ENCODE results near the gene OLFM3.

The OLFM3 gene

GRCh38 chr1:101943237-101943636 is 53.5 kb downstream of the OLFM3 start:
- DNase-seq = no peak

- no peak for DNase-seq
Measured at GRCh38 chr1:101942516-101943193, 54.1 kb downstream of the OLFM3 start.

DNA sequence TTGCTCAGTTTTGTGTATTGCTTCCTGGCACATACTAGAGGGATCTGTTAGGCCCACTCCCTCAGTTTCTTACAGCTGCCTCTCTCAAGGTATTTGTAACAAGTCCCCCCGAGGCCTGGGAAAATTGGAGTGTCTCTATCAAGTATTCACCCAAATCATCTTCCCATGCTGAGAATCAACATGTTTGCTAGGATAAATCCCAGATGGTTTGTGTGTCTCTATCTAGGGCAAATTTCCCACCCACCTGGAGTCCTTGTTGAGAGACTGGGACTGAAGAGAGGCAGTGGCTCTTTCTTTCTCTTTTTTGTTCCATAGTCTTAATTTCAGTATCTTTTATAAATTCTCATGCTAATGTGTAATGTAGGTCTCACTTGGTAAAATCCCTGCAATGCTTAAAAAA is 58.0 kb downstream of the OLFM3 start:
- DNase-seq = no peak

- DNase-seq = no peak
Measured at GRCh38 chr1:101929343-101929742, 67.4 kb downstream of the OLFM3 start.

DNA sequence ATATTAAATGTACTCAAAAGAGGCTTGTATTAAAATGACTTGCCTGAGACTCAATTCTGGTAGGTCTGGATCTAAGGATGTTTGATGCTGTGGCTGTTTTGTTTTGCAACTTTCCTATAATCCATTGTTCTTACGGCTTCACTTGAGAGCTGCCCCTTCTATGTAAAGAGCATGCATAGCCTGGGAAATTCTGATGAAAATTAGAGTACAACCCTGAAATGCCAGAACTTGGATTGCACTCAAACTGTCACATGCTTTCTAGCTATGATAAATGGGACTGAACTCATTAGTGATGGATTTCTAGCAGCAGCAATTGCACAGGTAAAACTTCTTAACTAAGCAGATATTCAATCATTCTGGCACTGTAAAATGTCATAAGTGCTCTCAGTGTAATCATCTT is 67.9 kb downstream of the OLFM3 start:
- DNase-seq = no peak

DNA sequence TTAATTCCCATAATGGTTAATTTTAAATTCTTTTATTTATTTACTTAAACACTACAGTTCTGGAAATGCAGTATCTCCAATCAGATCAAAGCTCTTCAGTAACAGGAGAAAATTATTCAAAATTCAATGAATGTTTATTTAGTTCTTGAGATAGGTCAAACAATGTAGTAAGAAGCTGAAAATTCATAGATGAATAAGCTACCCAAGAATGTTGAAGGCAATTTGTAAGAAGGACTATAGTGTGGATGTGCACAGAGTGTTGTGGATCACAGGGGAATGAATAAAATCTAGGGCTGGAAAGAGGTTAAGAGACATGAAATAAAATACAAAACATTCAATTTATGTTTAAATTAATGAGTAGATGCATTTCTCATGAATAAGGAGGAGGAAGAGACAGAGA is 72.0 kb downstream of the OLFM3 start:
- DNase-seq = no peak

DNA sequence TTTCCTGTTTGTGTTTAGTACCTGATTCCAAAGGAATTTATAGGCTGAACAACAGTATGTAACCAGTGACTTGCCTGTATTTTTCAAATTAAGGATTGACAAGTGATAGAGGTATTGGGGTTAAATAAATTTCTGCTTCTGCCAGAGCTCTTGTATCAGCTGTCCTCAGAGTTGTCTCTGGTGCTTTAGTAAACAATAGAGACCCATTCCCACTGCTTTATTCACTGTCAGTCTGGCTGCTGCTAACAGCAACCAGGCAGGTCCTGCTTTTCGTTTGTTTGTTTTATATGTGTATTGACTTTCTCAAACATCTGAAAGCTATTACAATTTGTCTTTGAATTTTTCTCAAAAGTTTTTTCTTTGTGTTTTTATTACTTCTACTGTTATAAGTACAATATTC is 76.1 kb downstream of the OLFM3 start:
- DNase-seq = peak; percentile 50

- no peak for DNase-seq
Measured at GRCh38 chr1:101918277-101918676, 78.4 kb downstream of the OLFM3 start.

- no peak for DNase-seq
Measured at GRCh38 chr1:101915597-101915996, 81.1 kb downstream of the OLFM3 start.

- DNase-seq = no peak
Measured at GRCh38 chr1:101914473-101915242, 82.1 kb downstream of the OLFM3 start.

- DNase-seq = no peak
Measured at GRCh38 chr1:101911894-101912293, 84.8 kb downstream of the OLFM3 start.

GRCh38 chr1:101908980-101909379 is 87.7 kb downstream of the OLFM3 start:
- no peak for DNase-seq

DNA sequence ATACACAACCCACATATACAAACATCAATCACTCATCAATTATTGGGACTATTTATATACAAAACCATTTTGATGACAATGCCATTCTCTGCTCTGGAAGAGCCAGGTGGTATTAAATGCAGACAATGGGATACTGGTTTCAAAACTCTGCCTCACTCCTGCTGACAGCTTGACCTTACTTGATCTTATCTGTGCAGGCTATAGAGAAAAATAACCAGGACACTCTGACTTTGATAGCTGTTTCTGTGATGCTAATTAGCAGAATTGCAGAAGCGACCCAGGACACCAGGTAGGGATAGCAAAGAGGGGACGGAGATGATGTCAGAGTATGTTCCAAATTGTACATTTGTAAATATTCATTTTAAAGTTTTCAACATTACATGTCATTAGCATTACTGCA is 89.5 kb downstream of the OLFM3 start:
- DNase-seq = no peak

DNA sequence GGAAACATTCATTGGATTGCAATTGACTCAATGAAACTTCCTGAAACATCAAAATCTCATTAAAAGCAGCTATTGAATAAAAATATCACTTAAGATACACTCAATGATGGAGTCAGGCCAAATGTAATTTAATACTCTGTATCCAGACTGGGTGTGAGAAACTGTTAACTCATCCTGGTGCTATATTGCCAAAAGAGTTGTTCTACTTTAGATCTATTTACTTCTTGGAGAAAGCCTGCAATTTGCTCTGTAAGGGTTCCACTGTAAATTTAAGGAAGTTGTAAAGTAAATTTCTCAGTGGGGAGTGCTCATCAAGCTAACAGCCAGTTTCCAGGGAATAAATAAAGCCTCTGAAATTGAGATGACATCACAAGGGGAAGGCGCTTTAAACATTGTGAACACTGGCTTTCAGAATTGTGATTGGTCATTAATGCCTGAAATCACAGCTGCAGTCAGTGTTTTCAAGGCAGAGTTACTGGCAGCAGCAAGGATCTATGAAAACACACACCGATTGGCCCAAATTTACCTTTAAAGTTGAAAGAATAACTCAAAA is 91.4 kb downstream of the OLFM3 start:
- no peak for DNase-seq

- DNase-seq = no peak
Measured at GRCh38 chr1:101902199-101902598, 94.5 kb downstream of the OLFM3 start.

- DNase-seq = no peak
Measured at GRCh38 chr1:101898137-101898536, 98.6 kb downstream of the OLFM3 start.

- no peak for DNase-seq
Measured at GRCh38 chr1:101884621-101885020, 112.1 kb downstream of the OLFM3 start.

DNA sequence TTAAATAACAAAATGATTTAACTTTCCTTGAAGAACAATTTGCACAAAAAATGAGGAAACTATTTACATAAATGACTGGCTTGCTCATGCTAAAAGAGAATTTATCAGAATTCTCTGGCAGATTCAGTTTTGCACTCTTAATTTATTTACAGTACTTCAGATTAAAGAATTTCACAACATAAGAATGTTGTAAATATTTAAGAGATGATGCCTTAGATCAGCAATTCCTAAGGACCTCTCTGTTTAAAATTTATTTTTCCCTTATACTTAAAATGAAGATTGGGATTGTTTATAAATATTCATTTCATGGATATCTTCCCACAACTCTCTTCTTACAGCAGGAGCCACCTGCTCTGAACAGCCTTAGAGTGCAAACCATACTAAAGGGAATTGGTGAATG is 120.8 kb downstream of the OLFM3 start:
- DNase-seq = no peak

DNA sequence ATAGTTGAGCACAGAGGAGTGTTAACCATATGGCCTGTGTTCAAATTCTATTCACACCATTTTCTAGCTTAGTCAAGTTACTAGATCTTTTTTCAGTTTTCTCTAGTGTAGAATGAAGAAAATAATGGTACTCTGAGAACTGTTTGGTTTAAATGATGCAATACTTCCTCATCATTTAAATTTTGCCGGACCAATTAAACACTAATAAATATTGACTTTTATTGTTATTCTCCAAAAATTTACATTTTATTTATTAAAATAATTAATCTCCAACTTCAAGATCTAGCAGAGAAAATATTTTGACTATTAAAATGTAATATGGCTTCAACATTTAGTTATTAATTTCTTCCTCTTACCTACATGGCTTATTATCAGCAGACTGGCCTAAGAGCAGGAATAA is 123.1 kb downstream of the OLFM3 start:
- DNase-seq = no peak

DNA sequence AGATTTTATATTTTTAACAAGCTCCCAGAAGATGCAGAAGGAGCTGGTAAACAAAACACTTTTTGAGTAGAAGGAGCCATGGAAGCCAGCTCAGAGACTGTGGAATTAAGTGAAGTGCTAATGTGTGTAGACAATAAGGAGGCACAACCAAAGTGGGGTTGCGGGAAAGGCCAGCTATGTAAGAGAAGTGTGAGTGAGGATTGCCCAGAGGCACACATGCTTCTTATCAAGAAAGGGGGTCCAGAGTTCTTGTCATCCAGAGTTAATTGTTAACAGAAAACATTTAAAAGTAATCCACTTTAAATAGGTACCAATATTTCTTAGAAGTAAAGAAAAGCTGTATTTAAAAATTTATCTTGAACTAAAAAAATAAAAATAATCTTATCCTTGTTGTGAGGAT is 136.8 kb downstream of the OLFM3 start:
- DNase-seq = no peak

DNA sequence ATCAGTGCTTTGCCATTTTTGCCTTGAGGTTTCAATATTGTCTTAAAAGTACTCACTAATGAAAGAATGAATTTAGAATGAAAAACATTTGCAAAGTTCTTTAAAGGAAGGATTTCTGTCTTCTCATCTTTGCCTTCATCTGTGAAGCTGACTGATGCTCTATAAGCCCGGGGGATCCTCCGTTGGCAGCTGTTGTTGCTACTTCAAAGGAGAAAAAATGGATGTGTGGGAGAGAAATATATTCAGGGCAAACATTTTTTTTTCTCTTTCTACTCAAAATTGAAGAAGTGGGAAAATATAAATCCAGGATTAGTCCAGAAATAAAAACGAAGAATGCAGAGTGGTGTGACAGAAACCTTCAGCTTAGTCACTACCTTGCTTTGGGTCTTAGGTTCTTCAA is 142.5 kb downstream of the OLFM3 start:
- no peak for DNase-seq

DNA sequence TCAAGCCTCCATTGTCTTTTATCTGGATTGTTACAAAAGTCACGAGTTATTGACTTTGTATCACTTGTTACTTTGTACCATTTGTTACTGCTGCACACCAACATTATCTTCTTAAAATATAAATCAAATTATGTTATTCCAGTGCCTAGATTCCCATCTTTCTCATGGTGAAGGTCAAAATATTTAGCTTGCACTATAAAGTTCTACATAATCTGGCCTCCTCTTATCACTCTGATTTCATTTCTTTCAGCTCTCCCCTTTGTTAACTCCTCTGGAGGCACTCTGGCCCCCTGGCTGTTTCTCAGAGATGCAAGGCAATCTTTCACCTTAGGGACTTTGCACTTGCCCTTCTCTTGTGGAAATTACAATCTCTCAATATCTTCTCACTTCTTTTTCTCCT is 143.8 kb downstream of the OLFM3 start:
- DNase-seq = no peak

GRCh38 chr1:101849356-101849755 is 147.4 kb downstream of the OLFM3 start:
- DNase-seq = no peak

GRCh38 chr1:101847626-101848025 is 149.1 kb downstream of the OLFM3 start:
- no peak for DNase-seq

DNA sequence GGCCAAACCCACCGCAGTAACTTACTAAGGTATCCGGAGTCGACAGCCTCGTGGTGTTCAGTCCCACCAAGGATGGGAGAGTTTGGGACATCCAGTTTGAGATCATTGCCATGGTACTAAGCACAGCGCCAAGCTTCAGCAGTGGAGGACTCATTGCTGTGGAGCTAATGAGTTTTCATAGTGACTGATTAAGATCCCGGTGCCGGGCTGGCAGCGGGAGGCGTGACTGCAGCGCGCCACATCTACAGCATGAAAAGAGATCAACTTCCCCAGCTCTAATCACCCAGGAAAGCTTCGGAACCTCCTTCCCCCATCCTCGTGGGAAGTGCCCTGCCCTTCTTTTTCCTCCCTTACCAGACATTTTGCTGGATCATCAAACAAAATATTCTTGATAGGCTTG is 149.9 kb downstream of the OLFM3 start:
- DNase-seq = no peak
